ENCODE measurements around the gene SHOC2. TPM values are rescaled to one million over a fixed set of nuclear protein-coding genes. Genes with fewer than 3 reads are reported as not detected.

Gene SHOC2
- total and polyA plus RNA-seq, 9 donors, result 19.4 to 91.2 (median 63.1) TPM

DNA sequence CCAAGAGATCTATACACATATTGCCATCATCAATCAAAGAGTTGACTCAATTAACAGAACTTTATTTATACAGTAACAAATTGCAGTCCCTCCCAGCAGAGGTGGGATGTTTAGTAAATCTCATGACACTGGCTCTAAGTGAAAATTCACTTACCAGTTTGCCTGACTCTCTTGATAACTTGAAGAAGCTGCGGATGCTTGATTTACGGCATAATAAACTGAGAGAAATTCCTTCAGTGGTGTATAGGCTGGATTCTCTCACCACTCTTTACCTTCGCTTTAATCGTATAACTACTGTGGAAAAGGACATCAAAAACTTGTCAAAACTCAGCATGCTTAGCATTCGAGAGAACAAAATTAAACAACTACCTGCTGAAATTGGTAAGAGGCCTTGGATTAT lies 45.3 kb downstream of the SHOC2 start:
- DNase-seq, result no peak
- Histone ChIP-seq H3K27ac (no peak overlapping the region), H3K9me3 (no peaks in the 10 kb centered on the region), H3K4me3 (no peak overlapping the region), H3K36me3 (no peaks in the 10 kb centered on the region), H3K27me3 (no peaks in the 10 kb centered on the region), H3K4me1 (ENCODE audit: insufficient read depth) (peaks cover 2% of the 10 kb centered on the region)
- 90 to 92% (median 90%) methylated on average over 5 of the region's 5 CpGs for WGBS, 3 donors
- TF ChIP-seq EP300 (IDR thresholded peaks at IDR 0.05) (no peak), POLR2A (IDR thresholded peaks at IDR 0.05) (no peak), CTCF (IDR thresholded peaks at IDR 0.05) (no peak)
- intact Hi-C loops (cut with DNase I), result no loop called here

DNA sequence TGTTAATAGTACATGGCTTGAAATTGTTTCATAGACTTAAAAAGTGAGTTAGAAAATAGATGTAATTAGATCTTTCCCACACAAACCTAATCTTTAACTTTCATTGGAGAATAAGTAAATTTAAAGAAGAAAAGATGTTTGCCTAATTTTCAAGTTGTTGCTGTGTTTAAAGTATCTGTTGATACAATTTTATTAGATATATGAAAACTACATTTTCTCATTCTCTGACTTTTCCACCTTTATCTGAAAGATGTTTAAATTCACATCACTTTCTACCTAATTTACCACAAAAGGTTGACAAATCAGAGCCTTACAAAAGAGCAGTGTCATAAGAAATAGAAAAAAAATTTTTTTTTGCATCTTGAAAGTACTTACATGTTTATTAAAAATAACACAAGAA lies 45.8 kb downstream of the SHOC2 start:
- DNase-seq, result no peak
- peaks cover 2% of the 10 kb centered on the region for H3K4me1 ChIP-seq (ENCODE audit: insufficient read depth)
- H3K27me3 ChIP-seq, result no peaks in the 10 kb centered on the region
- H3K27ac ChIP-seq, result no peak overlapping the region
- intact Hi-C loops (cut with DNase I), result no loop called here
- TF ChIP-seq CTCF (IDR thresholded peaks at IDR 0.05) (no peak), POLR2A (IDR thresholded peaks at IDR 0.05) (no peak), EP300 (IDR thresholded peaks at IDR 0.05) (no peak)
- H3K4me3 ChIP-seq, result no peak overlapping the region
- no peaks in the 10 kb centered on the region for H3K9me3 ChIP-seq
- no peaks in the 10 kb centered on the region for H3K36me3 ChIP-seq

GRCh38 chr10:110966146-110966545 lies 46.7 kb downstream of the SHOC2 start:
- Histone ChIP-seq H3K36me3 (no peaks in the 10 kb centered on the region), H3K27ac (no peak overlapping the region), H3K4me1 (ENCODE audit: insufficient read depth) (peaks cover 2% of the 10 kb centered on the region), H3K4me3 (no peak overlapping the region), H3K9me3 (no peaks in the 10 kb centered on the region), H3K27me3 (no peaks in the 10 kb centered on the region)
- TF ChIP-seq EP300 (IDR thresholded peaks at IDR 0.05), result no peak
- no peak for TF ChIP-seq CTCF (IDR thresholded peaks at IDR 0.05)
- TF ChIP-seq POLR2A (IDR thresholded peaks at IDR 0.05), result no peak
- intact Hi-C loops (cut with DNase I), result no loop called here
- DNase-seq, result no peak
- WGBS, 3 donors, result 77 to 88% (median 81%) methylated on average over 1 of the region's 1 CpG

DNA sequence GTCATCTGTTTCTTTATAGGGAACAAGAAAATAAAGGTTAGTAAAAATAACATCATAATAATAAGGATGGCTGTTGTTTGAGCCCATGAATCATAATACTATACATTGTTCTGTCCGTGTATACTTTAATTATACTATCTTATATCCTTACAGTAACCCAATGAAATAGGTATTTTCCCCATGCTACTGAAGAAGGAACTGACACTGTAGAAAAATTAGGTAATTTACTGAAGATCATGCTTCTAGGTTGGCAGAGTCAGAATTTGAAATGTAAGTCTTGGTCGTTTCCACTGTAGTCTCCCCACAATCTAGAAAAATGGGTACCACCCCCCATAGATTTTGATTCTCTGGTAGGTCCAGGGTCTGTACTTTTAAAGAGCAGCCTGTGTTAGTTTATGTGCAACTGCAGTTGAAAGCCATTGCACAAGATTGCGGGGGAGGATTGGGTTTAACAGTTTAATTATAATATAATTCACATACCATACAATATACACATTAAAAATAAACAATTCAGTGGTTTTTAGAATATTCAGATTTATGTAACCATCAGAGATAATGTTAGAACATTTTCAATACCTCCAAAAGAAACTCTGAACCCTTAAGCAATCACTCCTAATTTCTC lies 47.7 kb downstream of the SHOC2 start:
- Histone ChIP-seq H3K27ac (no peak overlapping the region), H3K27me3 (no peaks in the 10 kb centered on the region), H3K4me1 (ENCODE audit: insufficient read depth) (peaks cover 2% of the 10 kb centered on the region), H3K4me3 (no peak overlapping the region), H3K9me3 (no peaks in the 10 kb centered on the region), H3K36me3 (no peaks in the 10 kb centered on the region)
- DNase-seq, result no peak
- 78 to 83% (median 83%) methylated on average over 3 of the region's 3 CpGs for WGBS, 3 donors
- intact Hi-C loops (cut with DNase I), result no loop called here
- TF ChIP-seq EP300 (IDR thresholded peaks at IDR 0.05) (no peak), POLR2A (IDR thresholded peaks at IDR 0.05) (no peak), CTCF (IDR thresholded peaks at IDR 0.05) (no peak)

All from ovary (tissue), 9 donors.